Psoas muscle (tissue), 8 donors: ENCODE measurements around the gene LSS. TPM values are rescaled to one million over a fixed set of nuclear protein-coding genes. Genes with fewer than 3 reads are reported as not detected.

Source experiments
- ATAC-seq, 4 donors: fragments of 200-7000 bp; cut with Tn5 transposase; one replicate each; pipeline ENCODE4 v1.9.1; 2020; ENCODE audit warnings: moderate library complexity in 3 of 4, mild to moderate bottlenecking in 2 of 4
- DNase-seq, 2 donors: peaks; one replicate each; pipeline ENCODE4 v3.0.0-alpha.2; 2020
- H3K27ac ChIP-seq: fragments of 200-600 bp; one replicate; pipeline ENCODE4 v1.8.0; 2022
- H3K27me3 ChIP-seq, 3 donors: fragments of 200-600 bp in 1 of 3; one replicate each; pipeline versions ENCODE4 v1.6.1 to v1.8.0; 2013 to 2022; ENCODE audit warnings: low read length in 2 of 3, mild to moderate bottlenecking in 2 of 3, moderate library complexity in 1 of 3; ENCODE audit not compliant: insufficient read depth in 3 of 3
- H3K36me3 ChIP-seq, 2 donors: fragments of 200-600 bp in 1 of 2; one replicate each; pipeline versions ENCODE4 v1.6.1 to v1.8.0; 2013 to 2022; ENCODE audit warnings: low read depth in 1 of 2, mild to moderate bottlenecking in 1 of 2, moderate library complexity in 1 of 2; ENCODE audit not compliant: insufficient read depth in 1 of 2
- H3K4me1 ChIP-seq: fragments of 200-600 bp; one replicate; pipeline ENCODE4 v1.8.0; 2022
- H3K4me3 ChIP-seq: fragments of 200-600 bp; one replicate; pipeline ENCODE4 v1.8.0; 2022; ENCODE audit warnings: mild to moderate bottlenecking
- H3K9me3 ChIP-seq: fragments of 200-600 bp; one replicate; pipeline ENCODE4 v1.8.0; 2022
- WGBS, 3 donors: extraction: QIAGEN DNeasy Blood & Tissue Kit; methylation state at CpG; one replicate each; pipeline versions ENCODE4 v1.1.6 to v1.1.7; 2013; 5-methylcytosine and 5-hydroxymethylcytosine counted together
- intact Hi-C, 2 donors: fragments of 100-400 bp; cut with DNase I; formaldehyde crosslinking; loops; one replicate each; pipeline versions ENCODE4 v1.11.0 to v1.14.2; 2022
- polyA plus RNA-seq, 3 donors: library from polyadenylated mRNA; stranded (reverse); fragments of 200-250 nt; gene quantifications; one replicate each; pipeline ENCODE4 v1.2.3, GENCODE V29; 2013
- total RNA-seq, 4 donors: library from RNA; stranded (reverse); fragmentation: NEBNext Ultra II Directional in 2 of 4; extraction: Animal tissue kit (Norgen Biotek cat#: 25700) in 2 of 4; gene quantifications; one replicate each; pipeline versions ENCODE4 v1.2.1 to v1.2.4, GENCODE V29; 2021 to 2023
- TF ChIP-seq, protein P1 (sequence below): fragments of 200-600 bp; IDR thresholded peaks from one replicate; pipeline ENCODE4 v1.8.0; 2022; ENCODE audit warnings: antibody characterized with exemption
- donor health status: healthy with polysubstance abuse.
- donor health status: DM: no; HTN: no; CAD: no; lungs with moderate emphysema.
- donor health status: Bipolar disorder and iron deficiency.
- donor health status: healthy.
- donor health status: DM: yes; HTN: yes; CAD: no.
- donor health status: DM: no; HTN: no; CAD: no.
- donor health status: DM: no; HTN: no; CAD: no.
- donor health status: DM: yes; HTN: yes; CAD: no.

Gene LSS
- total and polyA plus RNA-seq, 7 donors = 10.7 to 31.5 (median 24.8) TPM

DNA sequence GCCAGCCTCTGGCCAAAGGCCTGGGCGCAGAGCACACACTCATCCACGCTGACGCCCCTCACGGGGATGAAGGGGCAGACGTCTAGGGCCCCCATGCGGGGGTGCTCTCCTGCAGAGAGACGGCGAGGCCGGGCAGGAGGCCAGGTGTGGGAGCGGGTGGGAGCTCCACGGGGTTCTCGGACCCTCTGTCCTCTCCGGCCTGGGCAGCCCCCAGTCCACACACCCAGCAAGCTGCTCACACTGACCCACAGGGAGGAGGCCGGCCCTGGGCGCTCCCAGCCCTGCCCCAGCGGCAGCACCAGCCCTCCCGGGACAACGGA lies 75.7 kb downstream of the LSS start:
- peak overlapping the region; percentile 38 for H3K4me3 ChIP-seq
- DNase-seq (peak; percentile 16 to 53), ATAC-seq (peak; percentile 20 to 35 (median 30))
- no peaks in the 10 kb centered on the region for H3K4me1 ChIP-seq
- TF ChIP-seq, protein P1, sequence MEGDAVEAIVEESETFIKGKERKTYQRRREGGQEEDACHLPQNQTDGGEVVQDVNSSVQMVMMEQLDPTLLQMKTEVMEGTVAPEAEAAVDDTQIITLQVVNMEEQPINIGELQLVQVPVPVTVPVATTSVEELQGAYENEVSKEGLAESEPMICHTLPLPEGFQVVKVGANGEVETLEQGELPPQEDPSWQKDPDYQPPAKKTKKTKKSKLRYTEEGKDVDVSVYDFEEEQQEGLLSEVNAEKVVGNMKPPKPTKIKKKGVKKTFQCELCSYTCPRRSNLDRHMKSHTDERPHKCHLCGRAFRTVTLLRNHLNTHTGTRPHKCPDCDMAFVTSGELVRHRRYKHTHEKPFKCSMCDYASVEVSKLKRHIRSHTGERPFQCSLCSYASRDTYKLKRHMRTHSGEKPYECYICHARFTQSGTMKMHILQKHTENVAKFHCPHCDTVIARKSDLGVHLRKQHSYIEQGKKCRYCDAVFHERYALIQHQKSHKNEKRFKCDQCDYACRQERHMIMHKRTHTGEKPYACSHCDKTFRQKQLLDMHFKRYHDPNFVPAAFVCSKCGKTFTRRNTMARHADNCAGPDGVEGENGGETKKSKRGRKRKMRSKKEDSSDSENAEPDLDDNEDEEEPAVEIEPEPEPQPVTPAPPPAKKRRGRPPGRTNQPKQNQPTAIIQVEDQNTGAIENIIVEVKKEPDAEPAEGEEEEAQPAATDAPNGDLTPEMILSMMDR = no peak
- no peaks in the 10 kb centered on the region for H3K9me3 ChIP-seq
- intact Hi-C loops = no loop called here
- 26 to 28% (median 28%) methylated on average over 9 to 18 of the region's 18 CpGs for WGBS, 3 donors
- H3K36me3 ChIP-seq = no peaks in the 10 kb centered on the region
- peaks cover 0 to 3% (median 0%) of the 10 kb centered on the region in 3 donors for H3K27me3 ChIP-seq
- H3K27ac ChIP-seq = no peak overlapping the region

- peak overlapping the region; percentile 38 for H3K4me3 ChIP-seq
- no peaks in the 10 kb centered on the region for H3K36me3 ChIP-seq
- peak in 1 of 2 donors; percentile 17 for DNase-seq
- intact Hi-C loops = no loop called here
- no peak for ATAC-seq
- H3K27ac ChIP-seq = no peak overlapping the region
- TF ChIP-seq, protein P1 = no peak
- WGBS, 3 donors = 72 to 84% (median 75%) methylated on average over 45 of the region's 45 CpGs
- H3K27me3 ChIP-seq = peaks cover 0 to 3% (median 0%) of the 10 kb centered on the region in 3 donors
- no peaks in the 10 kb centered on the region for H3K9me3 ChIP-seq
- H3K4me1 ChIP-seq = no peaks in the 10 kb centered on the region
These were observed 76.3 kb downstream of the LSS start for GRCh38 chr21:46151989-46152926.

DNA sequence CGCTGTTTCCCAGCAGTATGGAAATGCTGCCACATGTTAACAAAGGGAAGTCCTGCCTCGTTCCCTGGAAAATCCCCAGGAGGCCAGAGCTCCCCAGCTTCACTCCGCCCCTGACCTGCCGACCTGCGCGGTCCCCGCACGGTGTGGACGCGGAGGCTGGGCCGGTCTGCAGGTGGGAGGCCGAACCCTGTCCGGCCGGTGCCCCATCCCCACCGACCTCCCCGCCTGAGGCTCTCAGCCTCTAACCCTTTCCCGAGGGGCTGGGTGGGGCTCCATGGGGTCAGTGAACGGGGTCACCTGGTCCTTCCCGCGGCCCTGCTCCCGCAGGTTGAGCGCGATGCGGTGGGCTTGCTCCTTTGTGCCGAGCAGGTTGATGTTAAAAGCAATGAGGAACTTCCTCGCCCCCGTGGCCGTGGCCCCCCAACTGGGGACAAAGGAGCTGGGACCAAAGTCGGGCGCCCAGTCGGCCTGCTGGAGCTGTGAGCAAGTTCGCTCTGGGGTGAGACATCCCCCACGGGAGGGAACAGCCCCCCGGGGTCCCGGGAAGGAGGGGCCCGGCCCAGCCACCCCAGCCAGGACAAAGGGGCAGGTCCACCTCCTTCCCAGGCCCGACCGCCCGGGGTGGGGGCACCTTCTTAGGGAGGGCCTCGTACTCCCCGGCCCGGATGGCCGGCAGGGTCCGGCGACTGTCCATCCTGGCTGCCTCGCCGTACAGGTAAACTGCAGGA lies 77.1 kb downstream of the LSS start:
- no peak for ATAC-seq

DNA sequence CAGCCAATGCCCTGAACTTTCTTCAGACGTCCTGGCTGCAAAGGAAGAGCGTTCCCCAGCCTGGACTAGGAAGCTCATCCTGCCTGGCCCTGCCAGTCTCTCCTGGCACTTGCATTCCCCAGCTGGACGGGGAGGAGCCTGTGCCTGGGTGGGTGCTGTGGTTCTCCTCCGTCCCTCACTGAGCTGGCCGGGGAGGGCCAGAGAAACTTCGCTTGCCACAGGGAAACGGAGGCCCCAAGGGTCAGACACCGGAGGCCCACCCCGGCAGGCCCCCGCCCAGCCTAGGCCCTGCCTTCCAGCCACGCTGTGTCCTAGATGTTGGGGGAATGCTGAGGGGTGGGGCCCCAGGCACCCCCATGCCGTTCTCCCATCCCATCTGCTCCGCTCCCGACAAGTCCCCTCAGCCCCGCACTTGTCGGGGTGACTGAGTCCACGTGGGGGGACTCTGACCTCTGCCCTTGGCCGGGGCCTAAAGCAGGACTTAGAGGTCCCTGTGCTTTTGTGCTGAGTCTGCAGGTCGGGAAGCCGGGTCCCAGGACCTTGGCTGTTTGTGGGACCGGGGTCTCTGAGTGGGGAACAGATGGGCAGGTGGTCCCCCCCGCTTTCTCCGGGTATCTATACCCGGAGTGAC lies 78.0 kb downstream of the LSS start:
- H3K27ac ChIP-seq = no peak overlapping the region
- H3K4me3 ChIP-seq = no peak overlapping the region
- 64 to 74% (median 67%) methylated on average over 23 to 24 of the region's 24 CpGs for WGBS, 3 donors
- ATAC-seq (no peak), DNase-seq (no peak)
- no peaks in the 10 kb centered on the region for H3K36me3 ChIP-seq
- H3K4me1 ChIP-seq = no peaks in the 10 kb centered on the region
- peaks cover 0 to 3% (median 0%) of the 10 kb centered on the region in 3 donors for H3K27me3 ChIP-seq
- TF ChIP-seq, protein P1 = no peak
- no peaks in the 10 kb centered on the region for H3K9me3 ChIP-seq
- intact Hi-C loops = no loop called here

More for the DNA sequence above, 77.1 kb downstream of the LSS start:
- intact Hi-C loops = no loop called here
- H3K9me3 ChIP-seq = no peaks in the 10 kb centered on the region
- peaks cover 0 to 3% (median 0%) of the 10 kb centered on the region in 3 donors for H3K27me3 ChIP-seq
- TF ChIP-seq, protein P1 = no peak
- no peak overlapping the region for H3K4me3 ChIP-seq
- 83 to 87% (median 85%) methylated on average over 42 to 47 of the region's 47 CpGs for WGBS, 3 donors
- H3K36me3 ChIP-seq = no peaks in the 10 kb centered on the region
- DNase-seq = peak; percentile 12 to 58
- H3K27ac ChIP-seq = no peak overlapping the region
- no peaks in the 10 kb centered on the region for H3K4me1 ChIP-seq
